Fibroblast of skin of scalp (primary cell): ENCODE data around the gene CAPN5.

ENCODE experiments used
- DNase-seq: peaks from one replicate; pipeline ENCODE4 v3.0.0-alpha.2; 2013

Gene CAPN5

DNA sequence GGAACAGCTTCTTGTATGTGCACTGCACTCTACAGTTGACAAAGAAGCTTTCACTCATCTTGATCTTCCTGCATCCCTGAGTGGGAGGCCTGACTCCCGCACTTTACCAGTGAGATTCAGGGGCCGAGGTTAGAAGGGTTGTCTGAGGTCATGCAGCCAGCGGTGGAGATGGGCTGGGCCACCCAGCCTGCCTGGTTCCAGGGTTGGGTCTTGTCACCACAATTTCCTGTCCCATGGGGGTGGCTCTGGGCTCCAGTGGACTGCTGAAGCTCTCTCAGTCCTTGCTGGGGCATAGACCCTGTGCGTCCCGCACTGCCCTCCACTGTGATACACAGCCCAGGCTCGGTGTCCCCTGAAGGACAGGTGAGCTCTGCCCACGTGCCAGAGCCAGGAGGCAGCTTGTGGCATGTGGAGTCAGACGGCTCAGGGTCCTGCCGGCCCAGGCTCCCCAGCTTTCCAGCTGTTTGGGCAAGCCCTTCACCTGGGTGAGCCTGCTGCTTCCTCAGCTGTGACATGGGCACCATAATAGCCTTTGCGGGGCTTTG is 54.4 kb downstream of the CAPN5 start:
- no peak for DNase-seq

GRCh38 chr11:77121876-77122575 is 55.3 kb downstream of the CAPN5 start:
- no peak for DNase-seq

DNA sequence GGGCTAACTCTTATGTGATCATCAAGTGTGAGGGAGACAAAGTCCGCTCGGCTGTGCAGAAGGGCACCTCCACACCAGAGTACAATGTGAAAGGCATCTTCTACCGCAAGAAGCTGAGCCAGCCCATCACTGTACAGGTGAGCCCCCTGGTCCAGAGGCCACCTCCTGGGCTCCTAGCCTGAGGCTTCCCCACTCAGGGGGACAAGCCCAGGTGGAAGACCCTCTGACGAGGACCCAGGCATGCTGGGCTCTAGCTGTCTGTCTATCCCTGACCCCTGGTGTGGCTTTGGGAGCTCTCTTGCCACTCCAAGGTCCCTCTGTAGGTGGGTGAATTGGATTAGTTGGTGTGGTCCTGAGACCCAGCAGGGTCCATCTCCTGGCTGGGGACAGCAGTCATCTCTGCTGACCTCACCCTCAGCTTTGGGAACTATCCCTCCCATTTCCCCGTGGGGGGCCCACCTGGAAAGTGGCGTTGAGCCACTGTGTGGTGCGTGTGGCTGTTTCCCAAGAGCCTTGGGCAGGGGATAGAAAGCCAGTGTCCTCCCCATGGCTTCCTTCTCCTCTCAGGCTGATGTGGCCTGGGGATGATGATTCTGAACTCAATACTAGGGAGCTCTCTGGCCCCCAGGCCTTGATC is 55.9 kb downstream of the CAPN5 start:
- DNase-seq, result no peak

DNA sequence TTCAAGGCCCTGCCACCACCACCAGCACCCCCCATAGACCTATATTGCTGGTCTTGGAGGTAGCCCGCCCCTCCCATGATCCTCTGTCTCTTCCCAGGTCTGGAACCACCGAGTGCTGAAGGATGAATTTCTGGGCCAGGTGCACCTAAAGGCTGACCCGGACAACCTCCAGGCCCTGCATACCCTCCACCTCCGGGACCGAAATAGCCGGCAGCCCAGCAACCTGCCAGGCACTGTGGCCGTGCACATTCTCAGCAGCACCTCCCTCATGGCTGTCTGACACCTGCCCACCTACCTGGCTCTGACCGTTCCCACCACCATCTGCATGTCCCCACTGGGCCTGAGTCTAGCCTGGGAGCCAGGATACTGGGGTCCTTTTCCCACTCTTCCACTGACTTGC is 56.8 kb downstream of the CAPN5 start:
- no peak for DNase-seq

DNA sequence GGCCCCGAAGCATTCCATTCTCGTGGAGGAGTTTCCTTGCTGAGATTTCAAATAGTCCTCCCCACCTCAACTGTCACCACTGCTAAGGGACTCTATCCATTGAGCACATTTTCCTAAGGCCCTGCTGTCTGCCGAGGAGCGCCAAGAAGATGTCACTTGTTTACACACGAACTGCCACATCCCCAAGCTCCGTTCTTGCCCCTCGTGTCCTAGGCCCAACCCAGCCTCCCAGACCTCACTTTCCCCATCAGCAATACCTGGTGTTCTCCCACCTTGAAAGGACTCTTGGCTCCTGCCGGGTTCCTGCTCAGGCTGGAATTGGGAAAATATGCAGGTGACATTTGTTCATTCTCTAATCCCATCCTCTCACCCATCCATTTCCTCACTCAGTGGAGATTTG is 57.3 kb downstream of the CAPN5 start:
- DNase-seq, result no peak

DNA sequence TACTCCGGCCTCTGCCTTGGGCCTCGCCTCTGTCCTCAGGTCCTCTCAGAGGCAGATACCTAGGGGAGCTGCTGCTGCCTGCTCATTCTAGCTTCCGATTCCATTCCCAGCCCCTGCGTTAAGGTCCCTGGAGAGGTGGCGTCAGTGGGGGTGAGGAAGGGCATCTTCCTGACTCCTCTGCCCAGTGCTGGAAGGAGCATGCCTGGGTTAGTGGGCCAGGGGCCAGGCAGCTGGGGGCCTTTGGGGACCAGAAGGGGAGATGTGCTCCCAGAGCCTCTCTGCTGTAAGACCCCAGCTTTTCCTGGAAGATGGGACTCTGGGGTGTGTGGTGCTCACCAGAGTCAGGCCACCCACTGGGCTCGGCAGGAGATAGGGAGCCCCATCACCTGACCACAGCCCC is 57.7 kb downstream of the CAPN5 start:
- no peak for DNase-seq

- DNase-seq, result no peak
Measured at GRCh38 chr11:77125191-77125590, 58.4 kb downstream of the CAPN5 start.

GRCh38 chr11:77125695-77126094 is 58.9 kb downstream of the CAPN5 start:
- no peak for DNase-seq

- no peak for DNase-seq
Measured at GRCh38 chr11:77126156-77126775, 59.5 kb downstream of the CAPN5 start.

DNA sequence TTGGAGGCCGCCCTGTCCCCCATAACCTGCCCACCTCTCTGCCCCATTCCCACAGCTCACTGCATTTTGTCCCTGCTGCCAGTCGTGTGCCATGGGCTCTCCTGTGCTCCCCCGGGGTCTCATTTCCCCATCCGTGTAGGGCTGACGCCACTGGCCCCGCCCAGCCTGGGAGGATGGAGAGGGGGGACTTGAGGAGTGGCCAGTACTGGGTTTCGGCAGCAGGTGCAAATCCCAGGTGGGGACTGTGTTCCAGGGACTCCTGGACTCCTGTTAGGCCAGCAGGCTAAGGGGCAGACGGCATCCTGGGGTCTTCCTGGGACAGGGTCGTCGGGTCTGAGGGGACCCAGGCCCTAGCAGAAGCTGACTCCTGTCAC is 60.1 kb downstream of the CAPN5 start:
- DNase-seq, result no peak

DNA sequence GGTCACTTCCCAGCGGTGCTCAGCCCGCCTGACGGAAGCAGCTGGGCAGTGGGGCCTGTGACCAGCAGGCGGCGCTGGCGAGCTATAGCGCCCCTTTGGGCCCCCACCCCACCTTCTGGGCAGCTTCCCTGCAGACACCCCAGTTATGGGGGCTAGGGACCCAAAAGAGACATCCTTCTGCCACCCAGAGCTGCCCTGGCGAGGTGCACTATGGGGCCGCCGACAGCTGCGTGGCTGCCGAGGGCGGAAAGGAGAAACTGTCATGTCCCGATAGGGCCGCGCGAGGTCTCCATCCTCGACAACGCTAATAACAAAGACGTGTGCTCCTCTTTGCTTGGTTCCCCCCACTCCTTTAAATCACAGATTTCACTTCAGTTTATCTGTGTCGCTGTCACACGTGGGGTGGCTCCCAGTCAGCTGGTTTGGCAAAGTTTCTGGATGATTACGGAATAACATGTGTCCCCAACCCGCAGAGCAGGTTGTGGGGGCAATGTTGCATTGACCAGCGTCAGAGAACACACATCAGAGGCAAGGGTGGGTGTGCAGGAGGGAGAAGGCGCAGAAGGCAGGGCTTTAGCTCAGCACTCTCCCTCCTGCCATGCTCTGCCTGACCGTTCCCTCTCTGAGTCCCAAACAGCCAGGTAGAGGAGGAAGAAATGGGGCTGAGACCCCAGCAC is 60.6 kb downstream of the CAPN5 start:
- peak; percentile 22 for DNase-seq

DNA sequence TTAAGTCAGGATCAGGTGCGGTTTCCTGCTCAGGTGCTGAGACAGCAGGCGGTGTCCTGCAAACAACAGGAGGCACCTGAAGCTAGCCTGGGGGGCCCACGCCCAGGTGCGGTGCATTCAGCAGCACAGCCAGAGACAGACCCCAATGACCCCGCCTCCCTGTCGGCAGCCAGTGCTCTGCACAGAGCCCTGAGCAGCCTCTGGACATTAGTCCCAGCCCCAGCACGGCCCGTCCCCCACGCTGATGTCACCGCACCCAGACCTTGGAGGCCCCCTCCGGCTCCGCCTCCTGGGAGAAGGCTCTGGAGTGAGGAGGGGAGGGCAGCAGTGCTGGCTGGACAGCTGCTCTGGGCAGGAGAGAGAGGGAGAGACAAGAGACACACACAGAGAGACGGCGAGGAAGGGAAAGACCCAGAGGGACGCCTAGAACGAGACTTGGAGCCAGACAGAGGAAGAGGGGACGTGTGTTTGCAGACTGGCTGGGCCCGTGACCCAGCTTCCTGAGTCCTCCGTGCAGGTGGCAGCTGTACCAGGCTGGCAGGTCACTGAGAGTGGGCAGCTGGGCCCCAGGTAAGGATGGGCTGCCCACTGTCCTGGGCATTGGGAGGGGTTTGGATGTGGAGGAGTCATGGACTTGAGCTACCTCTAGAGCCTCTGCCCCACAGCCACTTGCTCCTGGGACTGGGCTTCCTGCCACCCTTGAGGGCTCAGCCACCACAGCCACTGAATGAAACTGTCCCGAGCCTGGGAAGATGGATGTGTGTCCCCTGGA is 61.3 kb downstream of the CAPN5 start, which contains the start of gene MYO7A:
Gene MYO7A, plus strand, starts transcription at position 327 of the 772 bp plus-strand sequence. CDS start 2,389 bp downstream, outside the sequence.
- DNase-seq, result peak; percentile 38

DNA sequence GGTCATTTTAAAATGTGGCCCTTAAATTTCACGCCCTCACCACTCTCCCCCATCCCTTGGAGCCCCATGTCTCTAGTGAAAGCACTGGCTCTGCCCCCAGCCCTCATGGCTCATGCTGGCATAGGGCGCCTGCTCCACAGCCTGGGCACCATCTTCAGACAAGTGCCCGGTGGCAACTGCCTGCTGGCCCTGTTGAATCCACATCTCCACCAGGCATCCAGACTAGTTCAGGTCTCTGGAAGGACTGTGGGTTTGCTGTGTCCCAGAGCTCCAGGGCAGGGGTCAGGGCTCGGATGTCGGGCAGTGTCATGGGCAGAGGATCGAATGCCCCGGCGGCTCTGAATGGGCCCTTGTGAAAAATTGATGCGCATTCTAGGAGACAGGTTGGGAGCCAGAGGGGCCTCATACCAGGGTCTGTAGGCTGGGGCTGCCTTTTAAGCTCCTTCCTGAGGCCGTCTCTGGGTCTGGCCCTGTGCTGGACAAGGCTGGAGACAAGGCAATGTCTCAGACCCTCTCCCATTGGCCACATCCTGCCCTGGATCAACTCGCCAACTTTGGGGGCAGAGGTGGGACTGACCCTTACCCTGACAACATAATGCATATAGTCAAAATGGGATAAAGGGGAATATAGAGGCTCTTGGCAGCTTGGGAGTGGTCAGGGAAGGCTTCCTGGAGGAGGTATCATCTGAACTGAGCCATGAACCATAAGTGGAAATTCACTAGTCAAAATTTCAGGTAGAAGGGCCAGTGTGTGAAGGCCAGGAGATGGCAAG is 62.5 kb downstream of the CAPN5 start:
- DNase-seq, result no peak

GRCh38 chr11:77129842-77130756 is 63.3 kb downstream of the CAPN5 start:
- no peak for DNase-seq

- peak; percentile 15 for DNase-seq
Measured at GRCh38 chr11:77130763-77131513, 64.2 kb downstream of the CAPN5 start.

GRCh38 chr11:77131560-77131959 is 64.8 kb downstream of the CAPN5 start:
- DNase-seq, result no peak

DNA sequence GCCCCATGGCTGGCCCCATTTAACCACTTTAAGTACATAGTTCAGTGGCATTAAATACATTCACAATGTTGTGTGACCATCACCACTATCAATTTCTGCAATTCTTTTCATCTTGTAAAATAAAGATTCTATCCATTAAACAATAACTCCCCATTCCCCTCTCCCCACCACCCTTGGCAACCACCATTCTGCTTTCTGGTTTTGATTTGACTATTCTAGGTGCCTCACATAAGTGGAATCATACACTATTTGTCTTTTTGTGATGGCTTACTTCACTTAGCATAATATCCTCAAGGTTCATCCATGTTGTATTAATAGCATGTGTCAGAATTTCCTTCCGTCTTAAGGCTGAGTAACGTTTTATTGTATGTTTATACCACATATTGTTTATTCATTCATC is 68.3 kb downstream of the CAPN5 start:
- no peak for DNase-seq

DNA sequence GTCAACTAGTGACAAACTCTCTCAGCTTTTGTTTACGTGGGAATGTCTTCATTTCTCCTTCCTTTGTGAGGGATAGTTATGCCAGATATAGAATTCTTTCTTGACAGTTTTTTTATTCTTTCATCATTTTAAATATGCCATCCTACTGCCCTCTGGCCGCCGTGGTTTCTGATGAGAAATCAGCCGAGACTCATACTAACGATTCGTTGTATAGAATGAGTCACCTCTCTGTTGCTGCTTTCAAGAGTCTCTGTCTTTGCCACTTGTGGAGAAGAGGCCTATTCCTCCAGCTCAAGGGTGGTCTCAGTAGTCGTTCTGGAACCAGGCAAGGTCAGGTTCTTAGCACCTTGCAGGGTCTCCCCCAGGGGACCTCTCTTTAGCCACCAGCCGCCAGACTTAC is 69.3 kb downstream of the CAPN5 start:
- DNase-seq, result peak; percentile 19

DNA sequence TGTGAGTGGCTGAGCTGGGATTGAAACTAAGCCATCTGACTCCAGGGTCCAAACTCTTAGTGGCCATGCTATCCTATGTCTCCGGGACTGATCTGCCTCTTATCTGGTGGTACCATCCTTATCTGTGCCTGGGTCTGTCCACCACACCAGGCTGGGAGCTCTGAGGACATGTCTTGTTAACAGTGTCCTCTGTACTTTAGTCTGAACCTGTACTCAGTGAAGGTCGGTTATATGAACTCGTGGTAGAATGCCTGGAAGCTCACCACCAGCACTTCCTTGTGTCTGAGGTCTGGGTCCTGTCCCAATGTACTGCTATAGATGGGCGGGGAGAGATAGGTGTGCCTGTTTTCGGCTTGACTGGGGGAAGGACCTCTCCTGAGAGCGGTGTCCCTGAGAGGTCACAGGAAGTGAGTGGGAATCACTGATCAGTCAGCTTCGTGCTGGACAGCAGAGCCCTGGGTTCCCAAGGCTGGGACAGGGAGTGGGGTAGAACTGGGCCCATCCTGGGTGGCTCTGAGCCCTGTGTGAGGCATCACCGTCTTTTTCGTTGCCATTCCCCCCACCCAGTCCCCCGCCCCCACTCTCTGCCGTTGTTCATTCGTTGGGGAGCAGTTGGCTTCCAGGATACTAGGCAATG is 70.1 kb downstream of the CAPN5 start:
- DNase-seq, result no peak
